NCI-H82 treated with DMSO at 0.1 percent for 48 hours (cell line): ENCODE results near the gene TRERF1.

Experiments used
- DNase-seq: peaks from one replicate; lab custom pipeline; 2025; ENCODE audit not compliant: unreplicated experiment; lab: John Stamatoyannopoulos, UW

The TRERF1 gene

GRCh38 chr6:42279144-42279781 is 172.5 kb downstream of the TRERF1 start:
- no peak for DNase-seq

- DNase-seq: no peak
Measured at GRCh38 chr6:42278131-42278853, 173.4 kb downstream of the TRERF1 start.

DNA sequence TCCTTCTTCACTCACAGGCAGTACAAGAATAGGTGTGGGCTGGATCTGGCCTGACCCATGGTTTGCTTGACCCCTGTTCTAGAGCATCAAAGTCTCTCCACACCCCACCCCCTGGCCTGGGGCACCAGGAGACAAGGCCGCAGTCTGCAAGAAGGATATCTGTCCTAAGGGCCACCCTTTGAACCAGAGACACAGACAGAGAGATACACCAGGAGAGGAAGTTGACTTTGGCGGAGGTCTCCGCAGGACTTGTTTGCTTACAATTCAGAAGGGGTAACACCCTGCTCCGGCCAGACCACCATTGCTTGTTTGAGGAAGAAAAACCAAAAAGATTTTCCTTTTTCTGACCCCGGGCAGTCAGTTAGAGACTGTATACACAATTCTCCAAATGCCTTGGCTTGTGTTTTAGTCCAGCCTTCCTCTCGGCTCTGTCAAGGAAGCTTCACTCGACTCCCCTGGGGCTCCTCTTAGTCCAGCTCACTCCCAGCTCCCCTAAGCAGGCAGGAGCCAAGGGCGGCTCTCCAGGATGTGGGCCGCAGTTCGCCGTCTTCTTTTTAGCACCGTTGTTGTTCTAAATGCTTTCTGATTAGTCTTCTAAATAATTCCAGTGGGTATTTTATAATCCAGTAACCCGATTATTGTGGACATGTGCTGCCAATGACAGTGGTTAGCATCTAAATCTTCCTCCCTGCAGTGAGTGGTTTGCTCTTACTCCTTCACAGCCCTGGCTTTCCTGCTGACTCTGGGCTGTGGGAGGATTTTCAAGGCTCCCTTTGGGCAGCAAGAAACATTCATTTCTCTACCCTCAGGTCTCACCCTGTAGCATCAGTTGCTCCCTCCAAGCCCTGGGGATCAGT is 175.5 kb downstream of the TRERF1 start:
- peak; percentile 80 for DNase-seq

DNA sequence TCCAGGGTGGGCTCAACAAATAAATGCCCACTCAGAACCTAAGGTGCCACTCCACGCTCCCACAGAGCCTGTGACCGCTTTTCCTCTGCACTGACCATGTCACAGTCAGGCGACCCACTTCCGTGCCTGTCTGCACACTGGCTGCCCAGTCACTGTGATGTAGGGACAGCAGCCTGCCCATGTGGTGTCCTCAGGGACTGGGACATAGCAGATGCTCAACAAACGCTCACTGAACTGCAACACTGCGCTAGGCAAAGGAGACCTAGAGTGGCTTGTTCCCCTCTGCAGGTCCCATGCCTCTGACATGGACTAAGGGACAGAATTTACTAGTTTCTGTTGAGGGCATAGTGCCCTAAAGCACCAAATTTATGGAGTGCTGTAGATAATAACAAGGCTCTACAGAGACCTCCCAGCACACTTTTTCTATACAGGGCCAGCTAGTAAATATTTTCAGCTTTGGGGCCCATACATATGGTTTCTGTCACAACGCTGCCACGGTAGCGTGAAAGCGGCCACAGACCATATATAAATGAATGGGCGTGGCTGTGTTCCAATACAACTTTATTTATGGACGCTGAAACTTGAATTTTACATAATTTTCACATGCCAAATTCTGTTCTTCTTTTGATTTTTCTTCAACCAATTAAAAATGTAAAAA is 176.2 kb downstream of the TRERF1 start:
- DNase-seq: no peak

GRCh38 chr6:42274898-42275297 is 176.8 kb downstream of the TRERF1 start:
- DNase-seq: no peak

DNA sequence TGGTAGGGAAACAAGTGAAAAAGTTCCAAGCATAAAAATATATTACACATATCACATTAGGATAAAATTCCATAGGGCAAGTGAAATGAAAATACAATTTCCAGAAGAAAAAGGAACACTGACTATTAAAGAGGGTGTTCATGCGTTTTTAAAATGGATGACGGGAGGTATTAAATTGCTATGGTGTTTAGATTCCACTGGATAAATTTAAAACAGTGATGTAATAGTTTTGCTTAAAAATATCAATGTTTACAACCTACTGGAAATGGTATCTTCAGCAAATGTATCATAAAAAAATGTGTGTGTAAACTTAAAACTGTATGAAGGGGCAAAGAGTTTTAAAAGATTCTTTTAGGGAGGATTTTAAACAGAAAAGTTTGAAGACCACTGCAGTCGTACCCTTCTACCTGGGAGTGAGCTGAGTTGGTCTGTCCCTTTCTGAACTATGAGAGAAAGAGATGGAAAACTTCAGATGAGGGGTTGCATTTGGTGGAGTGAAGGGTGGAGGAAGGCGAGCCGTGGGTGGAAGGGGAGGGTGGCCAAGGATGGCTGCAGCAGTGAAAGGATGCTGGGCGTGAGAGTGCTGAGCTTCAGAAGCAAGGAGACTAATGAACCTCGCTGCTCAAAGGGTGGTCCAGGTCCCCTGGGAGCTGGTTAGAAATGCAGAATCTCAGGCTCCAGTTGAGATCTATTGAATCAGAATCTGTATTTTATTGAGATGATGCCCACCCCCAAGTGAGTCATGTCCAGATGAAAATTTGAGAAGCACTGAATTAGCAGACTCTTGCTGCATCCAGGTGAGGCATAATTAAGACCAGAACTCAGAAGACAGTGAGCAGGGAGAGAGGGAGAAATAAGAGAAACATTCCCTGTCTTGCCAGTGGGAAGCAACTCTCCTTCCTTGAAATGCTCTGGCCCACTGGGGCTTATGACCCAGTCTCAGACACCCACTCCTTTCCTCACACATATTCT is 179.6 kb downstream of the TRERF1 start:
- no peak for DNase-seq

GRCh38 chr6:42269974-42270510 is 181.7 kb downstream of the TRERF1 start:
- DNase-seq: no peak

DNA sequence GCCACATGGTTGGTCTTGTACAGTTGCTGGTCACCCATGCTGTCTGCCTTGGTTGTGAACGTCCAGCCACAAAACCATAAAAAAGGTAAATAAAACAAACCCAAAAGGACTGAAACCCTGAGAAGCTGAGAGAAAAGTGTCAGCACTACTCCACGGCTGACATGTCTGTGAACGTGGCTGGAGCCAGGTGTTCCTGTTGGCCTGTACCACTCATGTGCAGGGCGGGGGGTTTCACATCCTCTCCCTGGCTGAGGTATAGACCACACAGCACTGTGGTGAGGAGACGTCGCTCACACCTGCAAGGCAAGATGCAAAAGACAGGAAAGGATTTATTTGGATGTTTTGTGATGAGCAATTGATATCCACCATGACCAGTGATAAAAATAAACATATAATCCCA is 182.2 kb downstream of the TRERF1 start:
- no peak for DNase-seq

DNA sequence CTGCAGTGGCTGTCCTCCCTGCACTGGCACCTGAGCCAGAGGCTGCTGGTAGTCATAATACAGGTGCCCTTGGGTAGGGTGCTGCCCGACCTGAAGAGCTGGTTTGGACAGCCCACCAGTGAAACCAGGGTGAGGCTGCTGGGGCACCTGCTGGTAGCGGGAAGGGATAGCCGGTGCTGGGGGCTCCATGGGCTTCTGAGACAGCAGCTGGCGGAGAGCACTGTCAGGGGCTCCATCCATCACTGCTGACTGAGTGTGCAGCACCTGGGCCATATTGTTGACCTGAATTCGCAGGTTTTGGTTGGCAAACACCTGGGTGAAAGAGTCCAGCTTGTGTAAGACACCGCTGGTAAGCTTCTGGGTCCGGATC is 182.9 kb downstream of the TRERF1 start:
- no peak for DNase-seq

DNA sequence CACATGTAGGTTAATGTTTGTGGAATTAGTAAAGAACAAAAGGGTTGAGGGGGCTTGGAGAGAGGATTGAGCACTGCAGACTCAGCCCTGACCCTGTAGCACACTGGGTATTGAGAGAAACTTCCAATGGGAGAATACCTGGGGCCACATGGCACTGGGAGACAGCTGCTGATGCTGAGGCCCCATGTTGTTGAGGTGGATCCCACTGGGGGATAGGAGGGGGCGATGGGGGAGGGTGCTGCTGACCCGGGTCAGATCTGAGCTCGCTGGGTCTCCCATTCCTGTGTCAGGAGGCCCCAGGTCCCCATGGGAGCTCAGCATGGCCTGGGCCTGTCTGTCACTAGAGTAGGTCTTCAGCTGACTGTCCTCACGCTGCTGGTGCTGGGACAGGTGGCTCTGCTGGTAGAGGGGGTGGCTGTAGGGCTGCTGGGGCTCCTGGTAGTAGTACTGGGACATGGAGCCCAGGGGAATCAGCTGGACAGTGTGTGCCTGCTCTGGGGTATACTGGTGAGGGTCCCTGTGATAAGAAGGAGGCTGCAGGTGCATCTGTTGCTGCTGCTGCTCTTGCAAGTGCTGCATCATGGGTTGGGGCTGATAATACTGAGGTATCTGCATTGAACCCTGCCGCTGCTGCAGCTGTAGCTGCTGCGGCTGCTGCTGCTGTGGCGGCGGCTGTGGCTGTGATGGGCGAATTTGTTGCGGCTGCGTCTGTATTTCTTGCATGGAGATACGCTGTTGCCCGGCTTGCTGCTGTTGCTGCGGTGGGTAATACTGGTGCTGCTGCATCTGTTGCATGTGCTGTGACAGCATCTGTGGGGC is 183.5 kb downstream of the TRERF1 start:
- DNase-seq: no peak

- DNase-seq: no peak
Measured at GRCh38 chr6:42266538-42266937, 185.2 kb downstream of the TRERF1 start.

DNA sequence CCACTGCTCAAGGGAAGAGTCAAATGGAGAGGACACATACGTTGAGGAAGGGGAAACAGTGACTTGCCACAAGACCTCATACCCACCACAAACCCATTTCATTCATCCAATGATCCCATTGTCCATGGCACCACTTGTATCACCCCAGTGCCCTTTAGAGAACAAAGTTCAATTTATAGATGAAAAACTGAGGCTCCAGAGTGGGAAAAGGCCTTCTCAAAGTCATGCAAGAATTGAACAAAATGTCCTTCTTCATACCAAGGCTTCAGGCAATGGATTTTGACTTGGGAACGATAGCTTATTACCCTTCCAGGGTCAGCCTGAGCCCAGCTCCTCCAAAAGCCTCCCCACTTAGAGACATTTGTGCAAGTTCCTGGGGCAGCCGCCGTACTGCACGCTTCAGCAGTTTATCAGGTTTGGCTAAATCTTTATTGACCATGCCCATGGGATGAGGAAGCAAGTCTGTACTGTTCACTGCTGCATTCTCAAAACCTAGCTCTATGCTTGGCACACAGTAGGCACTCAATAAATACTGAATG is 186.8 kb downstream of the TRERF1 start:
- DNase-seq: no peak

DNA sequence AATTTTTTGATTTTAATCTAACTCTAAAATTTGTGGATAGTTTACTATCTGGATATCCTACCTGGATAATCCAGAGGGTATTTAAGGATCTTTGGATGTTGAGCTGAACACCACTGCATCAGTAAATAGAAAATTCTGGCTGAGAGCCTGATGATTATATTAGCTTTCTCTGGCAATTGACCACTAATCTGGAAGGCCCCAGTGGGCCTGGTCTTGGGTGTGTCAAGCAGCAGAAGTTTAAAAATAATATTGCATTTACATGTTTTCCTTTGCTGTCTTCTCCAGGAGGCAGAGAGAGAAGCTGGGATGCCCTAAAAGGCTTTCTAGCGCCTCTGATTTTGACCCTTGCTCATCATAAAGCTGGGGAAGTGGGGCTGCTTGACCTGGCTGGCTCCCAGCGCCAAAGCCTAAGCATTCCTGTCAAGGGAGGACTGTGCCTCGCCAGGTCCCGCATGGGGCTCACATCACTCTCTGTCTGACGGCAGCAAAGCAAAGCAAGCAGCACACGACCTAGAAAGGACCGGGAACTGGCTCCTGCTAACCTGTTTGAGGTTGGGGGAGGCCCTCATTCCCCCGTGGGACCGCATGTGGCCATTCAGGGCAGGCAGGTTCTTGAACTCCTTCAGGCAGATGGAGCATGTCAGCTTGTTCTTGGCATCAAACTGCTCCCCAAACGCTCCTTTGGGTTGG is 187.4 kb downstream of the TRERF1 start:
- DNase-seq: no peak

- no peak for DNase-seq
Measured at GRCh38 chr6:42263165-42263728, 188.5 kb downstream of the TRERF1 start.

- no peak for DNase-seq
Measured at GRCh38 chr6:42260972-42261371, 190.8 kb downstream of the TRERF1 start.

- no peak for DNase-seq
Measured at GRCh38 chr6:42260396-42260888, 191.3 kb downstream of the TRERF1 start.

DNA sequence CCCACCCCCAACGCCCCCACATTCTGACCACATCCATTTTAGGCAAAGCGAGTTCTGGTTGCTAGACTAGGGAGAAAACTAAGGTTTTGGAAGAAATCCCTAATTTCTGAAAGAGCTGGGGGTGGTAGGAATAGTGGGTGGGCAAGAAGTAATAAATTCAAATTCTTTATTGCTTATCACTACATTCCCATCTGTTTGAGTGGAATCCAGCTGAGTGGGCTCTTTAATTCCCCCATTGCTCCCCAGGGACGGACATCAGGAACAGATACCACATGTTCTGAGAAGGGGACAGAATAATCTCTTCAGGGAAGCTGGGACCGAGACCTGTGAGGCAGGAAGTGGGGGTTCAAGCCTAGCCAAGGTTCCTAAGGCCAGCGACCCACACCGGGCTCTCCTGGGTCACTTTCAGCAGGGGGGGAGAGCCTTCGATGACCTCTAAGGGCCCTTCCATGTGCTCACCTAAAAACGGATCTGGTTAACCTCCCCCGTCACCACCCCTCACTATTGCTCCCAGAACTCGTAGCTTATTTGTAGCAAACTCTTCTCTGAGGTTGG is 191.8 kb downstream of the TRERF1 start:
- DNase-seq: no peak
